ENCODE results near the gene CLMP. TPM values are rescaled to one million over a fixed set of nuclear protein-coding genes. Genes with fewer than 3 reads are reported as not detected.

Gene CLMP
- total RNA-seq, 1 experiment from 2014 or later = 3.2 TPM

DNA sequence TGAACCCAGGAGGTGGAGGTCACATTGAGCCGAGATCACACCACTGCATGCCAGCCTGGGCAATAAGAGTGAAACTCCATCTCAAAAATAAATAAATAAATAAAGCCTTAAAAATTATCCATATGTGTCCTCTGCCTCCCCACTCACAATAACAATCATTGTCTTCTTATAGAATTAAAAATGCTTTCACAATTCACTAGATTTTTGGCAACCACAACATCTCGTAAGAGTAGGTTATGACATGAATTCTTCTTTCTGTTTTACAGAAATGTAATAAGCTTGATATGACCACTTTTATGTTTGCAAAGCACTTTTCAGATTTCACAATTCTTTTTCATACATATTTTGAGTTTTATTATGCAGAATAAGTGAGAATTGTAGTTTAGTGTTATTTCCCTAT, 78.6 kb downstream of the CLMP start (continued):
- TF ChIP-seq ZBTB33 (IDR thresholded peaks at IDR 0.05; ENCODE audit: extremely low read depth, insufficient replicate concordance, low read length) (no peak), CEBPB (IDR thresholded peaks at IDR 0.05; ENCODE audit: low read depth) (no peak), SIN3A (IDR thresholded peaks at IDR 0.05; ENCODE audit: low read depth) (no peak), ZFX (IDR thresholded peaks at IDR 0.05) (no peak), YY1 (IDR thresholded peaks at IDR 0.05; ENCODE audit: extremely low read depth, insufficient replicate concordance, low read depth, low read length) (no peak), JUND (IDR thresholded peaks at IDR 0.05) (no peak), EGR1 (IDR thresholded peaks at IDR 0.05; ENCODE audit: low read depth) (no peak), ELF1 (IDR thresholded peaks at IDR 0.05; ENCODE audit: borderline replicate concordance, low read depth) (no peak), RAD21 (IDR thresholded peaks at IDR 0.05; ENCODE audit: low read depth) (no peak)
- TF ChIP-seq, protein P1, sequence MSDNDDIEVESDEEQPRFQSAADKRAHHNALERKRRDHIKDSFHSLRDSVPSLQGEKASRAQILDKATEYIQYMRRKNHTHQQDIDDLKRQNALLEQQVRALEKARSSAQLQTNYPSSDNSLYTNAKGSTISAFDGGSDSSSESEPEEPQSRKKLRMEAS (IDR thresholded peaks at IDR 0.05) = no peak
- TF ChIP-seq, protein P2, sequence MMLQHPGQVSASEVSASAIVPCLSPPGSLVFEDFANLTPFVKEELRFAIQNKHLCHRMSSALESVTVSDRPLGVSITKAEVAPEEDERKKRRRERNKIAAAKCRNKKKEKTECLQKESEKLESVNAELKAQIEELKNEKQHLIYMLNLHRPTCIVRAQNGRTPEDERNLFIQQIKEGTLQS (IDR thresholded peaks at IDR 0.05) = no peak

DNA sequence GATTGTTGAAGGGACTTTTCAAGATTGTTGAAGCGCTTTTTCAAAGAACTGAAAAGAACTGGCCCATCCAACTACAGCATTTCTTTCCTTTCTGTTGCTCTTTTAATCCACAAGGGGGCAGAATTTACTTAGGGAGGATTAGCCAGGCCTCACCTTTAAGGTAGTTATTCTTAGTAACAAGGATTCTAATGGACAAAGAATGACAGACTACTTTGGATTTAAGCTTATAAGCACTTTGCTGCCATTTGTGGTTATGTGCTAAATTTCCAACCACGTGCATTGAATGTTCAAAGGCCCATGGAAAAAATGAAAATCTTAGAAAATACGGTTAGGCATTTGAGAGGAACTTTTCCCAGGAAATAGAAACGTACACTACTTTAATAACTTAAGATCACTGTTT, 83.6 kb downstream of the CLMP start:
- Histone ChIP-seq H3K36me3 (ENCODE audit: control insufficient read depth in 1 of 2, insufficient read depth in 2 of 2, low read length in 2 of 2) (no peaks in the 10 kb centered on the region), H3K79me2 (ENCODE audit: insufficient read depth, low read length) (no peaks in the 10 kb centered on the region), H4K20me1 (ENCODE audit: insufficient read depth) (no peaks in the 10 kb centered on the region), H3K27me3 (ENCODE audit: insufficient read depth, low read length) (no peaks in the 10 kb centered on the region), H2AFZ (ENCODE audit: low read depth, low read length, poor library complexity, severe bottlenecking) (no peak overlapping the region), H3K4me3 (replicated peaks in 1 of 2; ENCODE audit: low read depth in 1 of 2, low read length in 2 of 2) (no peak overlapping the region), H3K4me1 (ENCODE audit: control insufficient read depth in 1 of 2, insufficient read depth in 2 of 2, low read length in 2 of 2) (peaks cover 0 to 3% of the 10 kb centered on the region in 2 experiments; a peak in 2 of 4 replicates), H3K9me2 (ENCODE audit: insufficient read depth) (no peaks in the 10 kb centered on the region), H3K9ac (ENCODE audit: low read length) (no peak overlapping the region), H3K9me3 (ENCODE audit: control insufficient read depth in 1 of 2, insufficient read depth in 1 of 2, low read depth in 1 of 2, low read length in 2 of 2) (0 out of 4 replicates have a peak, but pooled peaks cover 0 to 3% of the 10 kb centered on the region in 2 experiments), H3K27ac (ENCODE audit: low read depth, low read length) (no peak overlapping the region), H3K4me2 (ENCODE audit: low read length) (no peak overlapping the region)
- DNase-seq (ENCODE audit: low read depth, low spot score) (peak; percentile 47), ATAC-seq (peak; percentile 85)
- ChIA-PET POLR2A (interaction anchor here (1.2 kb wide), 1 partner anchor 136 kb away, joined by 4 read pairs; no protein-coding TSS in a partner anchor), CTCF (interaction anchor here (0.5 to 5.1 kb wide), 12 partner anchors 8 to 150 kb away, joined by 3 to 78 read pairs (median 5); no protein-coding TSS in a partner anchor), RAD21 (ENCODE audit: low non-redundant PET in 1 of 2, low total read pairs in 2 of 2, uncharacterized antibody in 2 of 2, unreplicated experiment in 2 of 2) (interaction anchor here (0.8 to 2.9 kb wide), 2 partner anchors 8 to 136 kb away, joined by 3 to 15 read pairs (median 10); no protein-coding TSS in a partner anchor)
- intact Hi-C loops (cut with micrococcal nuclease) = loop anchor here (1.0 to 2.0 kb wide), 3 partner anchors 125 to 367 kb away; no protein-coding TSS in a partner anchor
- BruUV-seq (replicated peaks) = no TSS peak
- TF ChIP-seq SP1 (IDR thresholded peaks at IDR 0.05; ENCODE audit: low read depth) (no peak), CBX3 (IDR thresholded peaks at IDR 0.05; ENCODE audit: low read depth) (no peak), ZBTB33 (IDR thresholded peaks at IDR 0.05; ENCODE audit: extremely low read depth, insufficient replicate concordance, low read length) (no peak), SIN3A (IDR thresholded peaks at IDR 0.05; ENCODE audit: low read depth) (no peak), EZH2phosphoT487 (IDR thresholded peaks at IDR 0.05; ENCODE audit: borderline replicate concordance) (no peak), POLR2AphosphoS5 (IDR thresholded peaks at IDR 0.05; ENCODE audit: low read depth, low read length) (no peak), ELF1 (IDR thresholded peaks at IDR 0.05; ENCODE audit: borderline replicate concordance, low read depth) (no peak), RAD21 (IDR thresholded peaks at IDR 0.05; ENCODE audit: low read depth) (peak; percentile 99), YY1 (IDR thresholded peaks at IDR 0.05; ENCODE audit: extremely low read depth, insufficient replicate concordance, low read depth, low read length) (no peak), TCF7L2 (IDR thresholded peaks at IDR 0.05; ENCODE audit: borderline replicate concordance, extremely low read depth, insufficient read depth, insufficient read length) (no peak)
- TF ChIP-seq, protein P3, sequence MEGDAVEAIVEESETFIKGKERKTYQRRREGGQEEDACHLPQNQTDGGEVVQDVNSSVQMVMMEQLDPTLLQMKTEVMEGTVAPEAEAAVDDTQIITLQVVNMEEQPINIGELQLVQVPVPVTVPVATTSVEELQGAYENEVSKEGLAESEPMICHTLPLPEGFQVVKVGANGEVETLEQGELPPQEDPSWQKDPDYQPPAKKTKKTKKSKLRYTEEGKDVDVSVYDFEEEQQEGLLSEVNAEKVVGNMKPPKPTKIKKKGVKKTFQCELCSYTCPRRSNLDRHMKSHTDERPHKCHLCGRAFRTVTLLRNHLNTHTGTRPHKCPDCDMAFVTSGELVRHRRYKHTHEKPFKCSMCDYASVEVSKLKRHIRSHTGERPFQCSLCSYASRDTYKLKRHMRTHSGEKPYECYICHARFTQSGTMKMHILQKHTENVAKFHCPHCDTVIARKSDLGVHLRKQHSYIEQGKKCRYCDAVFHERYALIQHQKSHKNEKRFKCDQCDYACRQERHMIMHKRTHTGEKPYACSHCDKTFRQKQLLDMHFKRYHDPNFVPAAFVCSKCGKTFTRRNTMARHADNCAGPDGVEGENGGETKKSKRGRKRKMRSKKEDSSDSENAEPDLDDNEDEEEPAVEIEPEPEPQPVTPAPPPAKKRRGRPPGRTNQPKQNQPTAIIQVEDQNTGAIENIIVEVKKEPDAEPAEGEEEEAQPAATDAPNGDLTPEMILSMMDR (IDR thresholded peaks at IDR 0.05 in 2 of 3, conservative IDR thresholded peaks at IDR 0.05 in 1 of 3; ENCODE audit: borderline replicate concordance in 1 of 3, insufficient read depth in 1 of 3, low read depth in 2 of 3, low read length in 2 of 3) = peak; percentile 74 to 96 (median 87)
- TF ChIP-seq, protein P1 (IDR thresholded peaks at IDR 0.05) = 0 out of 2 replicates have a peak, but pooled peaks have one; percentile 19

All from HCT116 (cell line).